ENCODE results near the gene PLCB3. TPM values are rescaled to one million over a fixed set of nuclear protein-coding genes. Genes with fewer than 3 reads are reported as not detected.
"Not testable (repeated sequence)": the region's sequence is repeated elsewhere in the genome, so short reads cannot be mapped to it uniquely, and the experiment has no call there.

PLCB3 gene
- total and polyA plus RNA-seq, 2 experiments from 2014 or later, result 28.1 to 103 TPM

GRCh38 chr11:64306876-64307622 lies 55.7 kb downstream of the PLCB3 start:
- H3K4me1 Mint-ChIP-seq, result peaks cover 14% of the 10 kb centered on the region
- no peaks in the 10 kb centered on the region; the same call in 2 of the 3 replicates for H3K9me3 Mint-ChIP-seq
- H3K79me2 ChIP-seq (replicated peaks; ENCODE audit: insufficient read depth), result peaks cover 36% of the 10 kb centered on the region
- H3K4me1 ChIP-seq (ENCODE audit: insufficient read depth), result peaks cover 9% of the 10 kb centered on the region; the same call in 1 of the 2 replicates
- H3K4me3 ChIP-seq, result peak overlapping the region; percentile 91
- peaks cover 7% of the 10 kb centered on the region for H3F3A ChIP-seq (replicated peaks; ENCODE audit: low read depth)
- no peaks in the 10 kb centered on the region for H3K9me2 ChIP-seq (ENCODE audit: insufficient read depth)
- H4K20me1 ChIP-seq (replicated peaks; ENCODE audit: insufficient read depth), result no peaks in the 10 kb centered on the region; the same call in 1 of the 2 replicates
- ATAC-seq (no peak), DNase-seq (ENCODE audit: low spot score) (no peak)
- H3K4me3 Mint-ChIP-seq, result peak overlapping the region; percentile 100
- no peak overlapping the region; the same call in 1 of the 2 replicates for H3K27ac Mint-ChIP-seq
- peak overlapping the region; percentile 90 for H3K4me2 ChIP-seq
- peaks cover 18% of the 10 kb centered on the region for H3K27me3 Mint-ChIP-seq (ENCODE audit: insufficient read depth, low read depth, poor library complexity)
- H2AFZ ChIP-seq, result no peak overlapping the region
- H3K27me3 ChIP-seq (ENCODE audit: insufficient read depth), result peaks cover 13% of the 10 kb centered on the region
- H3K36me3 ChIP-seq (ENCODE audit: insufficient read depth), result no peaks in the 10 kb centered on the region
- TF ChIP-seq CREB1 (CRISPR knock-in tag; IDR thresholded peaks at IDR 0.05; ENCODE audit: low read depth) (no peak), EZH2phosphoT487 (IDR thresholded peaks at IDR 0.05; ENCODE audit: unreplicated experiment) (no peak), JUNB (IDR thresholded peaks at IDR 0.05; ENCODE audit: unreplicated experiment) (no peak)
- no peak overlapping the region for H3K27ac ChIP-seq (ENCODE audit: low read depth)
- peaks cover 10% of the 10 kb centered on the region; the same call in 2 of the 3 replicates for H3K36me3 Mint-ChIP-seq (ENCODE audit: low read depth)

GRCh38 chr11:64307795-64308194 lies 56.5 kb downstream of the PLCB3 start:
- H3K9me2 ChIP-seq (ENCODE audit: insufficient read depth); DNase-seq (ENCODE audit: low spot score); H3K4me2 ChIP-seq; H2AFZ ChIP-seq; H4K20me1 ChIP-seq (replicated peaks; ENCODE audit: insufficient read depth); H3K9me3 Mint-ChIP-seq; H3F3A ChIP-seq (replicated peaks; ENCODE audit: low read depth); H3K36me3 ChIP-seq (ENCODE audit: insufficient read depth); H3K4me3 ChIP-seq; ATAC-seq; H3K27ac ChIP-seq (ENCODE audit: low read depth); H3K27ac Mint-ChIP-seq; H3K4me1 ChIP-seq (ENCODE audit: insufficient read depth); H3K27me3 ChIP-seq (ENCODE audit: insufficient read depth): not testable (repeated sequence)
- peaks cover 13% of the 10 kb centered on the region; the same call in 2 of the 3 replicates for H3K36me3 Mint-ChIP-seq (ENCODE audit: low read depth)
- H3K4me1 Mint-ChIP-seq, result peaks cover 14% of the 10 kb centered on the region
- peaks cover 39% of the 10 kb centered on the region for H3K79me2 ChIP-seq (replicated peaks; ENCODE audit: insufficient read depth)
- peaks cover 23% of the 10 kb centered on the region for H3K27me3 Mint-ChIP-seq (ENCODE audit: insufficient read depth, low read depth, poor library complexity)
- peak overlapping the region; percentile 29; the same call in 2 of the 3 replicates for H3K4me3 Mint-ChIP-seq

- H3K4me3 Mint-ChIP-seq, result no peak overlapping the region; the same call in 2 of the 3 replicates
- peaks cover 35% of the 10 kb centered on the region for H3K36me3 Mint-ChIP-seq (ENCODE audit: low read depth)
- H4K20me1 ChIP-seq (replicated peaks; ENCODE audit: insufficient read depth), result no peaks in the 10 kb centered on the region; the same call in none of the 2 replicates
- ATAC-seq (no peak), DNase-seq (ENCODE audit: low spot score) (no peak)
- no peak overlapping the region for H2AFZ ChIP-seq
- H3K4me1 Mint-ChIP-seq, result peaks cover 8% of the 10 kb centered on the region; the same call in 2 of the 3 replicates
- H3K4me3 ChIP-seq, result no peak overlapping the region
- no peaks in the 10 kb centered on the region for H3K27me3 ChIP-seq (ENCODE audit: insufficient read depth)
- H3K9me3 Mint-ChIP-seq, result no peaks in the 10 kb centered on the region; the same call in 1 of the 3 replicates
- H3K36me3 ChIP-seq (ENCODE audit: insufficient read depth), result no peaks in the 10 kb centered on the region; the same call in 1 of the 2 replicates
- H3K9me2 ChIP-seq (ENCODE audit: insufficient read depth), result no peaks in the 10 kb centered on the region
- H3K79me2 ChIP-seq (replicated peaks; ENCODE audit: insufficient read depth), result peaks cover 30% of the 10 kb centered on the region
- H3F3A ChIP-seq (replicated peaks; ENCODE audit: low read depth), result peaks cover 19% of the 10 kb centered on the region; the same call in 1 of the 2 replicates
- H3K27me3 Mint-ChIP-seq (ENCODE audit: insufficient read depth, low read depth, poor library complexity), result peaks cover 25% of the 10 kb centered on the region
- no peak for TF ChIP-seq EZH2phosphoT487 (IDR thresholded peaks at IDR 0.05; ENCODE audit: unreplicated experiment)
- TF ChIP-seq STAT1 (IDR thresholded peaks at IDR 0.05; ENCODE audit: unreplicated experiment), result no peak
- TF ChIP-seq ZNF114 (CRISPR knock-in tag; IDR thresholded peaks at IDR 0.05), result no peak
- TF ChIP-seq CREB1 (CRISPR knock-in tag; IDR thresholded peaks at IDR 0.05; ENCODE audit: low read depth), result no peak
- no peak for TF ChIP-seq JUNB (IDR thresholded peaks at IDR 0.05; ENCODE audit: unreplicated experiment)
- no peak for TF ChIP-seq ETS1 (IDR thresholded peaks at IDR 0.05)
- TF ChIP-seq ZNF331 (CRISPR knock-in tag; IDR thresholded peaks at IDR 0.05; ENCODE audit: low read depth), result no peak
- no peak overlapping the region for H3K4me2 ChIP-seq
- H3K27ac ChIP-seq (ENCODE audit: low read depth), result no peak overlapping the region
- no peak overlapping the region; the same call in 1 of the 2 replicates for H3K27ac Mint-ChIP-seq
- H3K4me1 ChIP-seq (ENCODE audit: insufficient read depth), result peaks cover 5% of the 10 kb centered on the region
These were observed 61.6 kb downstream of the PLCB3 start for GRCh38 chr11:64312947-64313346.
